ENCODE measurements around the gene HSF5.
"Not testable (repeated sequence)": the region's sequence is repeated elsewhere in the genome, so short reads cannot be mapped to it uniquely, and the experiment has no call there.

Gene HSF5

DNA sequence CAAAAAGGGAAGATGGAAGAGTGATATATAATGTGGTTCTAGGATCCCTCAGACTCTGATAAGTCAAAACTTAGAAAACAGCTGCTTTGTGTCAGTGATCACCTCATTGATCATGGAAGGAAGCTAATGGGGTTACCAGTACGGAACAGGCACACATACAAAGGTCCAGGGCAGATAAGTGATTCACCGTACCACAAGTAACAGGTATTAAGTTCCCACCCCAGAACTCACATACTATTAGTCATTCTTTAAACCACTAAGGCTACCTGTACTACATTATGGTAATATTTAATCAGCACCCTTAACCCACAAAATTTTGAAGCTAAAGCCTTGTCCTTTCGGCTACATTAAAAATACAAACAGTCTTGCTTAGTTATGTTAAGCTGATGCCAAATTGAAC, 88.2 kb downstream of the HSF5 start:
- TF ChIP-seq, protein P1, sequence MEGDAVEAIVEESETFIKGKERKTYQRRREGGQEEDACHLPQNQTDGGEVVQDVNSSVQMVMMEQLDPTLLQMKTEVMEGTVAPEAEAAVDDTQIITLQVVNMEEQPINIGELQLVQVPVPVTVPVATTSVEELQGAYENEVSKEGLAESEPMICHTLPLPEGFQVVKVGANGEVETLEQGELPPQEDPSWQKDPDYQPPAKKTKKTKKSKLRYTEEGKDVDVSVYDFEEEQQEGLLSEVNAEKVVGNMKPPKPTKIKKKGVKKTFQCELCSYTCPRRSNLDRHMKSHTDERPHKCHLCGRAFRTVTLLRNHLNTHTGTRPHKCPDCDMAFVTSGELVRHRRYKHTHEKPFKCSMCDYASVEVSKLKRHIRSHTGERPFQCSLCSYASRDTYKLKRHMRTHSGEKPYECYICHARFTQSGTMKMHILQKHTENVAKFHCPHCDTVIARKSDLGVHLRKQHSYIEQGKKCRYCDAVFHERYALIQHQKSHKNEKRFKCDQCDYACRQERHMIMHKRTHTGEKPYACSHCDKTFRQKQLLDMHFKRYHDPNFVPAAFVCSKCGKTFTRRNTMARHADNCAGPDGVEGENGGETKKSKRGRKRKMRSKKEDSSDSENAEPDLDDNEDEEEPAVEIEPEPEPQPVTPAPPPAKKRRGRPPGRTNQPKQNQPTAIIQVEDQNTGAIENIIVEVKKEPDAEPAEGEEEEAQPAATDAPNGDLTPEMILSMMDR (IDR thresholded peaks at IDR 0.05; ENCODE audit: low read length, missing control alignments): no peak
- DNase-seq (ENCODE audit: low read depth): no peak
- H3K4me3 ChIP-seq (replicated peaks; ENCODE audit: low read depth, low read length): no peak overlapping the region

DNA sequence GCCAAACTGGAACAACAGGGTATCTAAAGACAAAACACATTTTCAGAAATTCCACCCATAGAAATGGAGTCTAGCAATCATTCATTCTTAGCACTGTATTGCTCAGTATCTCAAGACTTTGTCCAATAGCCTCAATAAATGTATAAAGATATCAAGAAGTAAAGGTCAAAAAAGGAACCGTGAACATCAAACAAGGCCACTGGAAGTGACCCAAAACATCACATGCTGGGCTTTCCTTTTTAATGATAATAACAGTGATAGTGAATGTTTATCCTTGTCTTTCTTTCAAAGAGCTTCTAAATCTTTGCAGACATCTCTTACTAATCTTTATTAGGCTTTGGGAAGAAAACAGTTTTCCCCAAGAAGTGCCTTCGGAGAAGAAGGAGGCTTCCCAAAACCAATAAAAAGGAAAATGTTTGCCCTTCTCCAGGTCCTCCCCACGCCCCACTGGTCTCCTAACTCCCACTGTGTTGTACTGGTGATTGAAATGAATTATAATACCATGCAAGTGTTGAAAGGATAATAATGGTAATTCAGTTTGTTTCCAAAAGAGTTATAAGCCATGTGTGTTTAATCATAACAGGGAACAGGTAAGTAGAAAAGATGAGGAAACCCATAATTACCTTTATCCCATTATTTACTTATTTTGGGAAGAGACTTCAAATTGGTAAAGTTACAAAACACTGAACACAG, 89.5 kb downstream of the HSF5 start:
- no peak overlapping the region for H3K4me3 ChIP-seq (replicated peaks; ENCODE audit: low read depth, low read length)
- TF ChIP-seq, protein P1 (IDR thresholded peaks at IDR 0.05; ENCODE audit: low read length, missing control alignments): no peak
- DNase-seq (ENCODE audit: low read depth): no peak

DNA sequence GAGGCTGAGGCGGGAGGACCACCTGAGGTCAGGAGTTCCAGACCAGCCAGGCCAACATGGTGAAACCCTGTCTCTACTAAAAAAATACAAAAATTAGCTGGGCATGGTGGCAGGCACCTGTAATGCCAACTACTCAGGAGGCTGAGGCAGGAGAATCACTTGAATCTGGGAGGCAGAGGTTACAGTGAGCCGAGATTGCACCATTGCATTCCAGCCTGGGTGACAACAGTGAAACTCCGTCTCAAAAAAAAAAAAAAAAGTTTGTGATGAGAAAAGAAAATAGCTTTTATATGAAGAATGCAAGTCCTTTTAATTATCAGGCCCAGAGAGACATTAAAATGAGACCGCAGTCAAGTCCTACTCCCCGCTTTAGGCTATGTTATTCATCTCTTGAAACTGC, 90.8 kb downstream of the HSF5 start:
- not testable (repeated sequence) for DNase-seq (ENCODE audit: low read depth)

DNA sequence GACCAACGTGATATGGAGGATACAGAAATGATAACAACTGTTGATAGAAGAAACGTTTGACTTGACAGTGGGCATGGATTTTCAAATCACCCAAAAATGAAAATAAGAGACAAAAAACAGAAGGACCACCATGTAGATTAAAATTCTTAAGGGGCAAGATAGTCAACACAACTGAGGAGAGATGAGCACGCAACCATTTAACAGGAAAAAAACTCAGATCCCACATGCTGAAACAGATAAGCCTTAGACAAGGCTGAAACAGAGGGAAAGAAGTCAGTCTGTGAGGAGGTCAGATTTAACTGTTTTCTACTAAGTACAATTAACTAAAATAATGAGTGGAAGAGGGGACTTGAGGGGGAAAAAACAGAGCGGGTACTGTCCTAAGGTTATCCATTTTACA, 92.0 kb downstream of the HSF5 start:
- no peak for DNase-seq (ENCODE audit: low read depth)
- TF ChIP-seq, protein P1 (IDR thresholded peaks at IDR 0.05; ENCODE audit: low read length, missing control alignments): no peak
- no peak overlapping the region for H3K4me3 ChIP-seq (replicated peaks; ENCODE audit: low read depth, low read length)

More for the DNA sequence above, 90.8 kb downstream of the HSF5 start:
- H3K4me3 ChIP-seq (replicated peaks; ENCODE audit: low read depth, low read length): not testable (repeated sequence)

DNA sequence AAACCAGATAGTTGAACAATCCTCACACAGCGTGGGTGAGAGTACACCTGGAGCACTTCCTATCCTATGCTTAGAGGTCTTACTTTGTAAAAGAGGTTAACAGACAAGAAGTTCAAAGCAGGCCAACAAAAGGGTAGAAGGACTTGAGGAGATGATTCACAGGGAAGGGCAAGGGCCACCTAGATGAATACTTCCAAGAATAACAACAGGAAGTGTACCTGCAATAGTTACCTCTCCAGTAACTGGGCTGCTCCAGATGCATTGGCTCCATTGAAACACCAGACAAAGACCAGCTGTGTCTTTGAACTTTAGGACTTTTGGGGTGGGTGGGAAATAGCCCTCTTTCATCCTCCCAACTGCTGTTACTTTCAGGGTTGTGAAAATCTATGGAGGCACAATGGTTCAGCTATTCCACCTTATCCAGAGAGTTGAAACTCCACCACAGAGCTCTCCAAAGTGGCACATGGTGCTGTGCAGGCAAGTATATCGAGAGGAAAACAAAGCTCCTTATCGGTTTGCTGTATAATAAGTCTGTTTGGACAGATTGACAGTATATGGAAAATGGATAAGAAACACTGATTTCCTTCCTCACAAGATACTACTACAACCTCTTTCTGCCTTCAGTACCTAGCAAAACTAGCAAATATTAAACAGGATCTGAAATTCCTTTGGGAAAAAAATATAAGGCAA, 93.5 kb downstream of the HSF5 start:
- no peak overlapping the region for H3K4me3 ChIP-seq (replicated peaks; ENCODE audit: low read depth, low read length)
- no peak for DNase-seq (ENCODE audit: low read depth)
- TF ChIP-seq, protein P1 (IDR thresholded peaks at IDR 0.05; ENCODE audit: low read length, missing control alignments): no peak

DNA sequence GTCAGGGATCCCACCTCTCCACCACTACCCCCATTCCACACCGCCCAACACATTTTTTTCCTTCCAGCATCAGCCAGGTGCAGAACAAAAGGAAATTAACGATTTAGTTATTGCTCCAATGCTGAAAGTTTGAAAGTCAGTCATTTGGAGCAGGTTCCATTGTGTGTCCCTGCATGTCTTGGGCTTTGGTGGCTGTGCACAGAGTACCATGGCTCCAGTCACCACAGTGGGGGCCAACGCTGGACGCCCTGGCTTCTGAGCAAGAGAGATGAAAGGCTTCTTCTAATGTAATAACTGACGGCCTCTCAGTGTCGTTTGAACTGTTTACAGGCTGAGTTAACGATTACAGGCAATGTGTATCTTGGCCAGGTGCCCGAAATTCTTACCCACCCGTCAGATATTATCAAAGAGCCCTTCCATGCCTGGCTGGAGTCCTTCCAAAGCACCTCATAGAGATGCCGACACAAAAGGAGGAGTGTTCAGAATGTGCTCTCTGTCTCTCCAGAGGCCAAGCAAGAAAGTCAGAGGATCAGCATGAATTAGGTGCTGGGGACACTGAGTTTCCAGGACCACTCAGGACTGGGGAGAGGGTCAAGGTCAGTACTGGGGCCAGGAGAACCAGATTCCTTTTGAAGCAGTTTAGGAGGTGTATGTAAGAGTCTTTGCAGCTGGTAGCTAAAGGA, 96.8 kb downstream of the HSF5 start:
- no peak overlapping the region for H3K4me3 ChIP-seq (replicated peaks; ENCODE audit: low read depth, low read length)
- TF ChIP-seq, protein P1 (IDR thresholded peaks at IDR 0.05; ENCODE audit: low read length, missing control alignments): no peak

DNA sequence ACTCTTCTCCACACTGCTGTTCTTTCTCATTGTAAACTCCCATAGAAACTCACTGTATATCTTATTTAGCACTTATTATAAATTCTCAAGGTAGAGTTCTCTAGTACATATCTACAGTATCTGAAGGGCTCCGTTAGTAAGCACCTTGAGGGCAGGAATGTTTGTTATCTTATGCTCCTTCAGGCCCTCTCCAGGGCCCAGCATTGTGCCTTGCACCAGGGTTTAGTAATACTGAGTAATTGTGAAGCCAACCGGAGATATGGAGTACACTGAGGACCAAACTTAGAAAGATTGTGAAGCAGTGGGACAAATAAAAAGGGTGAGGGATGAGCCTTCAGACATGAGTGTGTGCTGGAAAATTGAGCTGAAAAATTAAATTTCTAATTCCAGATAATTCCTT, 97.3 kb downstream of the HSF5 start:
- H3K4me3 ChIP-seq (replicated peaks; ENCODE audit: low read depth, low read length): no peak overlapping the region
- DNase-seq (ENCODE audit: low read depth): no peak
- TF ChIP-seq, protein P1 (IDR thresholded peaks at IDR 0.05; ENCODE audit: low read length, missing control alignments): no peak

More for the DNA sequence above, 96.8 kb downstream of the HSF5 start:
- peak; percentile 69 for DNase-seq (ENCODE audit: low read depth)
